Caki2 (cell line): ENCODE measurements around the gene NRG3. TPM values are rescaled to one million over a fixed set of nuclear protein-coding genes. Genes with fewer than 3 reads are reported as not detected.

Experiments used
- DNase-seq: peaks from one replicate; pipeline ENCODE4 v3.0.0-alpha.2; 2015; ENCODE audit warnings: low read depth
- in situ Hi-C: cut with HindIII; loops from 2 replicates; pipeline ENCODE4 v1.10.0; 2016; ENCODE audit warnings: low sequenced_read_pairs, low pct_unique_long_range_greater_than_20kb, mixed read lengths
- total RNA-seq: library from RNA; depleted of rRNA; stranded (reverse); fragments of >200 nt; shearing (Covaris generic); gene quantifications from 2 replicates; pipeline ENCODE4 v1.2.3, GENCODE V29; 2014; ENCODE audit warnings: low replicate concordance

Gene NRG3
- total RNA-seq, 1 experiment from 2014 or later, result 0.95 TPM

DNA sequence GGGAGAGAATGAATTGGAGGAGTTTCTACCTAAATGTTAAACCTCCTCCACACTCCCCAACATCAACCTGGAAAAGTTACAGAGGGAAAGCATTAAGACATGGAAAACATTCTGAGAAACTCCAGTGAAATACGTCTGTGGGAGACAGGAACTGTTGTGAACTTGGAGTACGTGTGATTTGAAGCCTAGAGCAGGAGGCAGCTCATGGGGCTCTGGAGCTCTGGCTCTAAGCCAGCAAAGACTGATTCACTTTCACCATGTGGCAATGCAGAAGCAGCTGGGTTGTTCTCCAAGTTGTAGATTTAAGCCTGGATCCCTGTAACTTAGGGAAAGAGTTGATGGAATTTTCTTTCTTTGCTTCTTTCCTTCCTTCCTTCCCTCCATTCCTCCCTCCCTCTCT, 503.2 kb downstream of the NRG3 start:
- DNase-seq, result no peak
- in situ Hi-C loops, result no loop called here

DNA sequence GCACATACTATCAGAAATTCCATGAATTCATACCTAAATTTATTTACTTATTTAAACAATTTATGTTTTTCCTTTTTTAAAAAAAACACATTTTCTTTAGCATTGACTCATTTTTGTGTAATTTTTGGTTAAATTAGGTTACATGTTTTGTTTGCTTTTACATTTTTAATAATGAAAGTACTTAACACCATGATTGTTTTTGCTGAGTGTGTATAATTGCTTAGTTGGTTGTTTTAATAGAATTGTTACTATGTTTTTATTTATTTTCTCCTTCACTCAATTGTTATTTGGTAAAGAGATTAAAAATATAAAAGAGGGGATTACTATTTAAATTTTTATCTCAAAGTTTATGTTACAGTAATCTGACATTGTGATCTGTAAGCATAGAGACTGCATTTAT, 508.4 kb downstream of the NRG3 start:
- in situ Hi-C loops, result no loop called here

DNA sequence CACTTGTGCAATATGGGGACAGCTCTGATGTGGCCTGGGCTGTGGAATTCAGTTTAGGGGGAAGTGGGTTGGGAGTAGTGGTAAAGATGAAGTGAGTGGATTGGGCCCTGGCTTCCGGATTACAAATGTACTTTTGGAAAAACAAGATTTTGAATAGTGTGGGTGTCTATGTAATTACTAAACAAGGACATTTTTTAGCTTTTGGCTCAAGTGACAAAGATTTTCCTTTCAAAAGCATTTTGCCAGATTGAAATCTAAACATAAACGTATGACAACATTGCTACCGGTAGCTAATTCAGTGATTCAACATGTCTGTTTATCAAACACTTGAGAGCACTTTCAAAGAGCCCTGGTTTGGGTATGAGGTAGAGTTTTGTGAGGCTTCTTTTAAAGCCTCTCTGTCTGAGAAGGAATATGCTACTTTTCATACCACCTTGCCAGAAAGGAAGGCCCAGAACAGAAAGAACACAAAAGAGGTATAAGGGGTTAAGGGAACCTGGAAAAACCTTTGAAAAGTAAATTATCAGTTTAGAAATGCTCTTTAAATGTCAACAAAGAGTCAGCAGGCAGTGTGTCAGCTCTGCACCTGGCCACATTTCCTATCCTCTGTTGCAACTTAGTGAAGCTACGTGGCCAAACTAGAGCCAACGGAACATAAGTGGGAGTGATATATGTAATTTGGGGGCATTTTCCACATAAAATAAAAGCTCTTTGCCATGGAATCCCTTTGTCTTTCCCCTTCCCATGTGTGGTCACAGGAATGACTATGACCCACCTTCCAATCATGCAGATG, 516.1 kb downstream of the NRG3 start:
- DNase-seq, result no peak
- in situ Hi-C loops, result no loop called here

More for the DNA sequence above, 508.4 kb downstream of the NRG3 start:
- no peak for DNase-seq

DNA sequence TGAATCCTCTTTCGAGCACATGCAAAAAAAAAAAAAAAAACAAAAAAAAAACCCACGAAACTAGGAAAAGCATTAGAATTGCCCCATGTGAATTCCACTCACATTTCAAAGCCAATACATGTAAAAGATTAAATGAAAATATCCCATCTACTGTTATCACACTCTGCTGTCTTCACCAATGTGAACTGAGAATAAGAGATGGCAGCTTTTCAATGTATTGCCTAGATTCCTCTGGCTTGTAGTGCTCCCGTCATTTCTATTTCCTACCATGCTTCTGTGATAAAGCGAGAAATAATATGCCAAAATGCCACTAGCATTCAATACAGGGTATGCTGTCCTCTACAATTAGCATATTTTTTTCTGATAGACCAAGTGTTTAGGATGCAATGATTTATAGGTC, 517.0 kb downstream of the NRG3 start:
- DNase-seq, result no peak
- in situ Hi-C loops, result no loop called here

DNA sequence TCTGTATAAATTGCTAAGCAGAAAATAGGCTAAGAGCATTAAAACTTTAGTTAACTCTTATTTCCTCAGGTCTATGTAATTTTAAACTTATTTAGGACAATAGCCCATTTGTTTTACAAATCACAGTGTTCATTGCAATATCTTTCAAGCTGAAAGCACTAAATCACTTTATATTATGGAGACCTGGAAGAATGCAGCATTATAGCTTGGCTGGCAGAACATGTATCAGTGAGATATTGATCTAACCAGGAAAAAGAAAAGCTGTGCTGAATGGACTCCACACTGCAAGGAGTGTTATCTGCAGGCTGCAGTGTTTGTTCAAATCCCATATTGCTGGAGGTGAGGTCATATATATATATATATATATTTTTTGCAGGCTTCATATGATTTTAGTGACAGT, 517.5 kb downstream of the NRG3 start:
- in situ Hi-C loops, result no loop called here

DNA sequence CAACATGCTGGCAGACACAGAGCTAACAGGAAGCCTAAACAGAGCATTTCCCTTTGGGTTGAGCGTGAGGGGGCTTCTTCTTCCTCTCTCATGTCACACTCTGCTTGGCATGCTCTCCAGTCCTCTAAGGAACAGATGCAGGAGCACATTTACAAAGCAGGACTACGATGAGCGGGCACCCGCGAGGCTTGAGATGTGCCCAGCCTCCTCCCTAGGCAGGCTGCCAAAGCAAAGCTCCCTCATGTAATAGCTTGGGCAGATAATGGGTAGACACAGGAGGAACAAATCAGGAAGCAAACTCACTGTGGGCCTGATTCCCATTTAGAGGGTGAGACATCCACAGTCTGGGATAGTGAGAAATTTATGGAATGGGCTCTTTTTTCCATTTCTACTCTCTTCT, 519.1 kb downstream of the NRG3 start:
- in situ Hi-C loops, result no loop called here
- DNase-seq, result no peak

More for the DNA sequence above, 517.5 kb downstream of the NRG3 start:
- no peak for DNase-seq

DNA sequence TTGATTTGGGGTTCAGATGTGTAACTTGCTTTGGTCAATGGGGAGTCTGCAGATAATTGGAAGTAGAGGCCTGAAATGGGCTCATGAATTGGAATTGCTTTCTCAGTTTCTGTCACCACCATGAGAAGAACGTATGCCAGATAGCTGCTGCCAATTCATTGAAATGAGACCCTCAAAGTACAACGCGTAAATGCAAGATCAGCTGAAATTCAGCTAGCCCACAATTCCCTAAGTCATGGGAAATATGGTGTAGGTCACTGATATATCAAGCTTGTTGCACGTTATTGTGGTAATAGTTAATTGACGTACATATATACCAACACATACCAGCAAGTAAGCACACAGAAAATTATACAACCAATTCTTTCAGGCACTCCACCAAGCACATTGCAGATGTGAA, 520.0 kb downstream of the NRG3 start:
- in situ Hi-C loops, result no loop called here
- DNase-seq, result no peak

DNA sequence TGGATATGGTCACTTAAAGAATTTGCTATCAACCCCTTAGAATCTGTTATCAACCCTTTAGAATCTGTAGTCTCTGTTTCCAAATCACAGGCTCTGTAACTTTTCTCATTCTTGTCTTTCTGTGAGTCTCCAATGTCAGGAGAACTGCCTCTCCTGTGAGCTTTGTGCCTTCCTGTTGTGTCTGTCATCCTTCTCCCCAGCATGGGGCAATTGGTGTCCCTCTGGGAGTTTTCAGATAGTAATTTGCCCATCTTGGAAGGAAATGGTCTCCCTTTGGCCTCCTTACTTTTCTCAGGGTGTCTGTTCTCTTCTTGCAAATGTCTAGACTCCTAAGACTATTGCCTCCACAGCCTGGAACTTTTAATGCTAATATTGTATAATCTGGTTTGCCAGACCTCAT, 521.9 kb downstream of the NRG3 start:
- no peak for DNase-seq
- in situ Hi-C loops, result no loop called here

DNA sequence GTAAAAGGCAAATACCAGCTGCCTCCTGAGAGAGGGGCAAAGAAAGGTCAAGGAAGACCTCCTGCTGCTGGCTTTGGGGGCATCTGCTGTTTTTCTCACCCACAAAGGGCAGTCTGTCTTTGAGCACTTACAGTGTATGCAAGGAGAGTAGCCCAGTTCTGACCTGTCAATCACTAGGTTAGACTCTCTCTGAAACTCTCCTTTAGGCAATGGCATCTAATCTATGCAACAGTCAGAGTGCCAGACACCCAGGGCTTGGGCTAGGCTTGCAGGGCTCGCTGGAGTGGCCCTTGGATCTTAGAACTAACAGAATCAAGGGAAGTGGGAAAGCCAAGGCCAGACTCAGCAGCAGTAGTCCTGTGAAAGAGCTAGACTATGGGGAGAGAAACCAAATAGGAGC, 522.9 kb downstream of the NRG3 start:
- in situ Hi-C loops, result no loop called here
- DNase-seq, result no peak

DNA sequence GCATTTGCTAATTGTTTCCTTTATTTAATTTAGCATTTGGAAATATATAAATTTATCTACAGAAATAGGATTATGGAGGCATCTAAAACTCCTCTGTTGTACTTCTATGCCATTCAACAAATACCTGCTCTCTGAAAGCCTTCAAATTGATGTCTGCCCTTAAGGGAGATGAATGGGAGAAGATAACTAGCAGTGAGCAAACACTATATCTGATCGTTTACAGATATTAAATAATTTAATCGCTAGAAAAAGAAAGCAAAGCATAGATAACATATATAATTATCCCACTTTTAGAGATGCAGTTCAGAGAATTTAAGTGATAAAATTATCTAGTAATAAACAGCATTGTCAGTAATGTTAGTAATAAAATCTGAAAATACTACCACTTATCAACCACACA, 524.9 kb downstream of the NRG3 start:
- in situ Hi-C loops, result no loop called here
- DNase-seq, result no peak

DNA sequence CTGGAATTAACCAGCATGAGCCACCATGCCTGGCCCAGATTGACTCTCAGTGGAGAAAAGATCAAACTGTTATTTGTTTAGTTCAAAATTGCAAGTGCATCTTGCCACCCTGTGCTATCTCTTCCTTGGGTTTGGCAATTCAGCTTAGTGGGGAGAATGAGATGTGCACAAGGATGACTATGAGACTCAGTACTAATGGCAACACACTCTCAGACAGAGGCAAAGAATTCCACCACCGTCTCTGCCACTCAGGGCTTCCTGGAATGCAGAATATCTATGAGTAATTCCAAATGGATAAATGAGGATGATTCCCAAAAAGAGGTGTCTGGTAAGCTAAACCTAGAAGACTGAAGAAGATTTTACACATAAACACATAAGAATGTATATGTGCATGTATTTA, 525.8 kb downstream of the NRG3 start:
- in situ Hi-C loops, result no loop called here
- DNase-seq, result no peak

DNA sequence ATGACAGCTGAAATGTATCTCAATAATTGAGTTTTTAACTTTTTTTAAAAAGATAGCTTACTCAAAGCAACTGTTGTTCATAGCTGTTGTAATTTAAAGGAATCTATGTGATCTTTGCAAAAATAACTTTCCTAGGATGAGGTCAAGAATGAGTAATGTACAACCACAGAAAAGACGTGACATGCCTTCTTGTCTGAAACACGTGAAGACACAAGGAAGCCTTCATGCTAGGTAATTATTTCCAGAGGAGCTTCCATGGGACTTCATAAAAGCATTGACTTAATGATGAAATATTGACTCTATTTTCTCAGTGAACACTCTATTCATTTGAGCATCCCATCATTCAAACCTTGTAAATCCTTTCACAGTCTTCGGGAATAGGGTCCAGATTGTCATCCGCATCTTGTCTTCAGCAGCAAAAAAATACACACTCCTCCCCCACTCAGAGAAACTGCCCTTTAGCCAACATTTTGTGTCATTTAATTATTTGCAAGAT, 528.0 kb downstream of the NRG3 start:
- in situ Hi-C loops, result no loop called here
- no peak for DNase-seq

DNA sequence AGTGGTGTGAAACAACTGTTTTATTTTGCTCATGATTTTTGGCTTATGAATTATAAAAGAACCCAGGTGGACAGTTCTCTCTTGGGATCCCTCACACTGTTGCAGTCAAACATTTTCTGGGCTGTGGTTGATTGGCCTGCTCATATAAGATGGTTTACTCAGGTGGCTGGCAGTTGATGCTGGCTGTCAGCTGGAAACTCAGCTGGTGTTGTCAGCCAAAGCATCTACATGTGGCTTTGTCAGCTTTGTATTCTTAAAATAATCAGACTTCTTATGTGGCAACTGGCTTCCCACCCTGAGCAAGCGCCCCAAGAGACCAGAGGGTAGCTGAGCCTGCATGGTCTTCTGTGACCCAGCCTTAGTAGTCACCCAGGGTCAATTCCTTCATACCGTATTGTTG, 534.7 kb downstream of the NRG3 start:
- in situ Hi-C loops, result no loop called here
- no peak for DNase-seq

DNA sequence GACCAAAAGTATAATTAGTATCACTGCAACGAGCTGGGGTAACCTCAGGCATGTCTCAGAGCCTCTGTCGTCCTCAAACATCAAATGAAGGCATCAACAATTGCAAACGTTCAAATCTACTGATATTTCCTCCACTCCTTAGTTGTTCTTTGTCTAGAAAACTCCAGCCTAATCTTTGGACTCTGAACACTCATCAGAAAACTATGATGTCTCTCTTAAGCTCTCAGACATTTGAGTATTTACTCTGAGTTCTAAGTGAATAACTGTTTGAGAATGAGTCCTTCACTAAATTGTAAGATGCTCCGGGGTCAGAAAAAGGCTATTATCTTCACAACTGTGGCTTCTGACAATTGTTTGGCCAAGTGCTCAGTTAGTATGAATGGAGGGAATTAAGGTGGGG, 536.4 kb downstream of the NRG3 start:
- in situ Hi-C loops, result no loop called here
- DNase-seq, result no peak

DNA sequence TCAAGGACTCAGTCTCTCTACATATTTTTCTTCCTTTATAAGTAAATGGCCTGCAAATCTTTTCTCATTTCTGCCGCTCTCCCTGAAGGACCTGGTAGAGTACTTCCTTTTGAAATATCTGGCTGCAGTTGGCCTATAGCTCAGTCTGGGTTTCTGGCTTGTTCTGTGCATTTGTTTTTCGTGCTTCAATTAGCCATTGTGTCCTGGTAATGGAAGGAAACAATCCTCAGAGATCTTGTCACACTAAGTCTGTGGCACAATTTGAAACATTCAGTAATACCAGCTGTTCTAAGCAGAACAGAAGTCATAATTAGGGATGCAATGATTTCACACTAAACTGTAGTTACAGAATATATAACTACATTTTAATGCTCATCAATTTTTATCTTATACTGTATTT, 545.0 kb downstream of the NRG3 start:
- no peak for DNase-seq
- in situ Hi-C loops, result no loop called here

DNA sequence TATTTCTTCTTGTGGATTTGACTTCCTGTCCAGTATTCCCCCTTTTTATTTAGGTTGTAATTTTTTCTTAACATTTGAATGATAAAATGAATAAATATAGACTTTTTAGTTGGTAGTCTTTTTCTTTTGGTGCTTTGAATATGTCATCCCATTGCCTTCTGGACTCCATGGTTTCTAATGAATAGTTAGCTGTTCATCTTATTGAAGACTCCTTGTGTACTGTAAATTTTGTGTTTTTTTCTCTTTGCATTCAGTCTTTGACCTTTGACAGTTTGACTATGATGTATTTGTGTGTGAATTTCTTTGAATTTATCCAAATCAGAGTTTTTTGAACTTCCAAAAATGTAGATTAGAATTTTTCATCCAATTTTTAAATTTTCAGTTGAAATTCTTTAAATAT, 554.3 kb downstream of the NRG3 start:
- in situ Hi-C loops, result no loop called here

DNA sequence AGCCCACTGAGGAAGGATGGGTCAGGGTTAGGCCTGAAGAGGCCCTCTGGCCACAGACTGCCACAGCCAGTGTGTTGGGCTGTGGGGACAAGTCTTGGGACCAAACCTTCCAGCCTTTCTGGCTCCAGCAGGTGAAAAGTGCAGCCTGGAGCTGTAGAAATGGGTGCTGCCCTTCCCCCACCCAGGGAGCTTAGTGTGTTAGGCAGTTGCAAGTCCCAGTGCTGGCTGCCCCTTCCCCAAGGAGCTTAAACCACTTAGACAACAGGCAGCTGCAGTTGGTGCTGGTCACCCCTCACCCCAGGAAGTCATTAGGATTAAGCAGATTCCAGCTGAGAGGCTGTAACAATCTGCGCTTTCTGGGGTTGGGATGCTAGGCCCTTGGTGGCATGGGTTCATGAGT, 563.3 kb downstream of the NRG3 start:
- DNase-seq, result no peak

More for the DNA sequence above, 554.3 kb downstream of the NRG3 start:
- DNase-seq, result no peak

DNA sequence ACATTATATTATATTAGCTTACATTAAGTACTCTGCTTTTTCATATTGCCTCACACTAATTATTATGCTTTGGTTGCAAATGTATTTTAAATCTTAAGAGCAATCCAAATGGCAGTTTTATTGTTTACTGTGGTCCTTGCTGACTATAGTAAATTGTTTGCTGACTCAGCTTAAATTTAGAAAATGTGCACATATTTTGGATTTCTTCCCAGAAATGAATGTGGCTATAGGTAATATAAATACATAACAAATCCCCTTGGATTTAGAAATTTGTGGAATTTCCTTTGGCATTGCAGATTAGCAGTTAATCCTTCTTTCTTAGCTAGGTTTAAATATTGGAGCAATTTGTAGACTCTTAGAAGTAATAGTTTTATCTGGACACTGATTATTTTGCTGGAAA, 565.8 kb downstream of the NRG3 start:
- DNase-seq, result no peak
- in situ Hi-C loops, result no loop called here

More for the DNA sequence above, 563.3 kb downstream of the NRG3 start:
- in situ Hi-C loops, result no loop called here

DNA sequence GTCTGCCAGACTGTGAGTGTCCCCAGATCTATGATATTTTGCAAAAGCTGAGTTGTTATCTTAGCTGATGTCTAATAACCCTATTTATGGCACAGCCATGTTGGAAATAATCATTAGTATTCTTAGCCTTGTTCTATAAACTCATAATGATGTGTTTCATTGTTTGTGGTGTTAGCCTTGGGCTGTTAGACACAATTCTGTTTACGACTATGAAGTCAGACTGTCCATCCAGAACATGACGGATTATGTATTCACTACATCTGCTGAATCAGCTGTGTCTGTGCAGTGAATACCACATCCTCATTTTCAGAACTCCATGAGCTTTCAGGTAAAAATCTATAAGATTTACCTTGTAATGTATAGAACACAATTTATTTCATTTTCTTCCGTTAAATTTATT, 577.1 kb downstream of the NRG3 start:
- in situ Hi-C loops, result no loop called here
- DNase-seq, result no peak

DNA sequence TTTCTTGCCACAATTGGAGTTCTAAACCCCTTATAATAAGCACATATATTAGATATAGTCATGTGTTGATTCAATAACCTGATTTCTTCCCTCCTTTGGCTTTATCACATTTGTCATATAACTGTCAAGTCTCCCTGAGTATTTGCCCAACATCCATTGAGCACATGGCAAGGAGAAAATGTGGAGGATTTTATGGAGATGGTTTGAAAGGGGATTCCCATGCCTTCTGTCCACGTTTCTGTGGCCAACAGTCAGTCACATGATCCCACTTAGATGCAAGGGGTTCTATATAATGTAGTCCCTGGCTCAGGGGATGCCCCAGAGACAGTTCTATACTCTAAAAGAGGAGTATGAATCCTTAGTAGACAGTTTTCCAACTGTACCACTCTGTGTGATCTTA, 577.7 kb downstream of the NRG3 start:
- in situ Hi-C loops, result no loop called here
- DNase-seq, result no peak
